Hepatocyte (in vitro differentiated cells): Measurements from ENCODE around the gene CCT3.

Experiments
- CTCF ChIP-seq: fragments of 200-600 bp; sonication (generic); IDR thresholded peaks from 2 replicates; pipeline ENCODE4 v1.5.1; 2016; ENCODE audit warnings: antibody characterized with exemption, mild to moderate bottlenecking; ENCODE audit not compliant: poor library complexity
- EZH2 ChIP-seq: fragments of 200-600 bp; sonication (generic); IDR thresholded peaks from 2 replicates; pipeline ENCODE4 v1.6.1; 2016; ENCODE audit warnings: antibody characterized with exemption, mild to moderate bottlenecking, borderline replicate concordance
- EZH2phosphoT487 ChIP-seq: fragments of 200-600 bp; sonication (generic); IDR thresholded peaks from one replicate; pipeline ENCODE4 v1.6.1; 2018; ENCODE audit warnings: antibody characterized with exemption, mild to moderate bottlenecking, low read depth, moderate library complexity; ENCODE audit not compliant: unreplicated experiment, severe bottlenecking

DNA sequence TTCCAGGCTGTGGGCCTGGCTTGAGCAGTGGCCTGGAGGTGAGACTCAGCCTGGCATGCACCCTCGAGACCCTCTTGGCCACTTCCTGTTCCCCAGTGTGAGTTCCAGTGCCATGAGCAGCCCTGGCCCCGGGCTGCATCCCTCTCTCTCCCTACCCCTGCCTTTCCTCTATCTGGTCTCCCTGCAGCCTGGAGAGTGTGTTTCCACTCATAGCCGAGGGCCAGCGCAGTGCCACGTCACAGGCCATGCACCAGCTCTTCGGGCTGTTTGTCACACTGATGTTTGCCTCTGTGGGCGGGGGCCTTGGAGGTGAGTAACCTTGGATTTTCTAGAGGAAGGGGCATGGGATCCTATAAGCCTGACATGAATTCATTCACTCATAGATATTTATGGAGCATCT is 44.5 kb upstream of the CCT3 start:
- TF ChIP-seq CTCF, result no peak
- TF ChIP-seq EZH2, result no peak
- no peak for TF ChIP-seq EZH2phosphoT487
